SJSA1 (cell line): ENCODE results near the gene CCDC73. TPM values are rescaled to one million over a fixed set of nuclear protein-coding genes. Genes with fewer than 3 reads are reported as not detected.
"Not testable (repeated sequence)": the region's sequence is repeated elsewhere in the genome, so short reads cannot be mapped to it uniquely, and the experiment has no call there.

ENCODE experiments used
- DNase-seq, 2 experiments: peaks; one replicate each; pipeline ENCODE4 v3.0.0-alpha.2; 2015 to 2020; ENCODE audit warnings: low spot score in 2 of 2, low read depth in 1 of 2
- H3K27ac ChIP-seq: fragments of 250-450 bp; sonication (Bioruptor Pico); 2 replicates; pipeline ENCODE4 v1.5.1; 2020; ENCODE audit warnings: mild to moderate bottlenecking, moderate library complexity
- H3K27me3 ChIP-seq: fragments of 250-450 bp; sonication (Bioruptor Pico); replicated peaks from 2 replicates; pipeline ENCODE4 v1.5.1; 2020; ENCODE audit warnings: mild to moderate bottlenecking, moderate library complexity
- H3K36me3 ChIP-seq: fragments of 250-450 bp; sonication (Bioruptor Pico); 2 replicates; pipeline ENCODE4 v1.5.1; 2020; ENCODE audit warnings: mild to moderate bottlenecking
- H3K4me1 ChIP-seq: fragments of 250-450 bp; sonication (Bioruptor Pico); replicated peaks from 2 replicates; pipeline ENCODE4 v1.6.1; 2021; ENCODE audit warnings: mild to moderate bottlenecking
- H3K4me3 ChIP-seq: fragments of 250-450 bp; sonication (Bioruptor Pico); 2 replicates; pipeline ENCODE4 v1.5.1; 2020; ENCODE audit warnings: mild to moderate bottlenecking
- H3K9me3 ChIP-seq: fragments of 250-450 bp; sonication (Bioruptor Pico); replicated peaks from 2 replicates; pipeline ENCODE4 v1.5.1; 2020; ENCODE audit warnings: mild to moderate bottlenecking
- total RNA-seq: library from RNA; depleted of rRNA; stranded (reverse); fragments of >200 nt; shearing (Covaris generic); gene quantifications from 2 replicates; pipeline ENCODE4 v1.2.3, GENCODE V29; 2014

CCDC73 gene
- total RNA-seq, 1 experiment from 2014 or later: not detected

DNA sequence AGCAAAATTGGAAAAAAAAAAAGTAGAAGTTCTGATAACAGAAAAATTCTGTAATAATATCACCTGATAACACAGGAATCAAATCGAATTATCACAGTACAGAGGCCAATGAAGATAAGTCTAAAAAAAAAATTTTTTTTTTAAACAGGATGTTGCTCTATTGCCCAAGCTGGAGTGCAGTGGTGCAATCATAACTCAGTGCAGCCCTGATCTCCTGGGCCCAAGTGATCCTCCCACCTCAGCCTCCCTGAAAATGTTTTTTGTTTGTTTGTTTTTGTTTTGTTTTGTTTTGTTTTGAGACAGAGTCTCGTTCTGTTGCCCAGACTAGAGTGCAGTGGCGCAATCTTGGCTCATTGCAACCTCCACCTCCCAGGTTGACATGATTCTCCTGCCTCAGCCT is 29.2 kb upstream of the CCDC73 start:
- not testable (repeated sequence) for H3K4me3 ChIP-seq, H3K9me3 ChIP-seq, H3K36me3 ChIP-seq, H3K27ac ChIP-seq, DNase-seq, H3K4me1 ChIP-seq, H3K27me3 ChIP-seq

DNA sequence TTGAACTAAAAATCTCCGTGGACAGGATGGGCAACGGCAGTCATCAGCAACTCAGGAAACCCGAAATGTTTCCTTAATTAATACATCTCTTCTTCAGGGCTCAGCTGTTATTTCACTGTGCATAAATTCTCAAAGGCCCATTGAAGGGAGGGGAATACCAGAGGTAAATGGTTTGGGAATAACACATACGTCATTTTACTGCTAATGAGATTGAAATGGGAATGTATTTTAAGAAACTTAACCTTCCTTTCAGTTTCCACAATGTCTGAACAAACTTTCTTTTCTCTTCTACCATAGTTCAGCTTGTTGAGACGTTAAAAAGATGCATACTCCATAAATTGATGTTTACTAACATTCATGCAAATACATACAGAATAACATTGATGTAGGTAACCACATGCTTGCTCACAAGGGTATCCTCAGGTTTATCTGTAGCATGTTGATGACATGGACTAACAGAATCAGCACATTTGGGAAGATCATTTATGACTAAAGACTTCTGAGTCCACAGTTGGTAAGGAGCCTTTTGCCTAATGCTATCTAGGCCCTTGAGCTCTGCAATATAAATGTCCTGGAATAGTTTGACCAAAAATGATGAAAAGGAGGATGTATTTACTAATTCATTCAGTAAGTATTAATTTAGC is 27.6 kb upstream of the CCDC73 start:
- DNase-seq: no peak

DNA sequence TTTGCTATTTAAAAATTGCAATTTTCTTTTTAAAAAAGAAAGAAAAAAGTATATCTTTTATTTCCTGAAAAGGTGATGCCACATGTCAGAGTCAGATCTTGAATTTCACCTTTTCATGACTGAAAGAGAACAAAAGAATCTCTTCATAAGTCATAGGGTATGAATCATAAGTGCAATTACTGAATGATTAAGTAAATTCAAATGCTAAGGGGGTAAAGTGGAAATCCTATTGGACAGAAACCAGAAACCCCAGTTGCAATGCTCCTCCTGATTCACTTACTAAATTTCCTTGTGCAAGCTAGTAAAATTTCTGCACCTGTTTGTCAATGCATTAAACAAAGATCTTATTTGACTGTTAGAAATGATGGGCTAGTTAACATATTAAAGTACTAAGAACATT is 27.1 kb upstream of the CCDC73 start:
- H3K27ac ChIP-seq: no peak overlapping the region
- H3K4me1 ChIP-seq: no peaks in the 10 kb centered on the region
- peaks cover 4% of the 10 kb centered on the region for H3K27me3 ChIP-seq
- no peaks in the 10 kb centered on the region for H3K9me3 ChIP-seq
- DNase-seq: no peak
- H3K36me3 ChIP-seq: no peaks in the 10 kb centered on the region
- no peak overlapping the region for H3K4me3 ChIP-seq

More for the DNA sequence above, 27.6 kb upstream of the CCDC73 start:
- H3K36me3 ChIP-seq: no peaks in the 10 kb centered on the region
- H3K4me1 ChIP-seq: no peaks in the 10 kb centered on the region
- no peak overlapping the region for H3K4me3 ChIP-seq
- peaks cover 4% of the 10 kb centered on the region for H3K27me3 ChIP-seq
- no peaks in the 10 kb centered on the region for H3K9me3 ChIP-seq
- no peak overlapping the region for H3K27ac ChIP-seq

DNA sequence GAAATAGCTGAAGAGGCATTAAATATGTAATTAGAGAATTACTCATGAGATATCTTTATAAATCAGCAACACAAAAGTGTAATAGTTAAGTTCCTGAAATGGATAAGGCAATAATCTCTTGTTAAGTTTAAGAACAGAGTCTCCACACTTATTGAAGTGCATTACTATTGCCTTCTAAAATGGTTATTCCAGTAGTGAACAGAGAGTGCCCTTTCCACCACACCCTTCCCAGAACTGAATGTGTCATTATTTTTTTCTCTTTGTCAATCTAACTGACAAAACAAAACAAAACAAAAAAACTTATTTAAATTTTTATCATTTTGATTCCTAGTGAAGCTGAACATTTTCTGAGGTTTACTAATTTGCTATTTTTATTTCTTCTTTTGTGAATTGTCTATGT is 26.0 kb upstream of the CCDC73 start:
- no peak for DNase-seq
- no peak overlapping the region for H3K4me3 ChIP-seq

DNA sequence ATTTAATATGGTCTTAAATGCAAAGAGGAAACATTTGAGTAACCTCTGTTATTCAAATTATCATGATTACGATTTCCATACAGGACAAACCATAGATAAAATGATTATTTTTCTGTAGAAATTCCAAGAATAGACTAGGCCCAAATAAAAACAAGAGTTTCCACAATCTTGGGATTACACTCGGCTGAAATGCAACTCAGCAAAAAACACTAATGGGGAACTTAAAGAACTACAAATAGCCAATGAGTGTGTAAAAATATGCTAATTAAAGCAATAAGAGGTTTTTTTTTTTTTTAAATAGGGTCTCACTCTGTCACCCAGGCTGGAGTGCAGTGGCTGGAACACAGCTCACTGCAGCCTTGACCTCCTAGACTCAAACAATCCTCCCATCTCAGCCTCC is 24.7 kb upstream of the CCDC73 start:
- Histone ChIP-seq H3K27ac (no peak overlapping the region), H3K9me3 (no peaks in the 10 kb centered on the region), H3K4me3 (no peak overlapping the region), H3K27me3 (no peaks in the 10 kb centered on the region; the same call in 1 of the 2 replicates), H3K4me1 (no peaks in the 10 kb centered on the region), H3K36me3 (no peaks in the 10 kb centered on the region)
- DNase-seq: no peak

More for the DNA sequence above, 26.0 kb upstream of the CCDC73 start:
- Histone ChIP-seq H3K27ac (no peak overlapping the region), H3K9me3 (no peaks in the 10 kb centered on the region), H3K36me3 (no peaks in the 10 kb centered on the region), H3K27me3 (no peaks in the 10 kb centered on the region; the same call in 1 of the 2 replicates), H3K4me1 (no peaks in the 10 kb centered on the region)

DNA sequence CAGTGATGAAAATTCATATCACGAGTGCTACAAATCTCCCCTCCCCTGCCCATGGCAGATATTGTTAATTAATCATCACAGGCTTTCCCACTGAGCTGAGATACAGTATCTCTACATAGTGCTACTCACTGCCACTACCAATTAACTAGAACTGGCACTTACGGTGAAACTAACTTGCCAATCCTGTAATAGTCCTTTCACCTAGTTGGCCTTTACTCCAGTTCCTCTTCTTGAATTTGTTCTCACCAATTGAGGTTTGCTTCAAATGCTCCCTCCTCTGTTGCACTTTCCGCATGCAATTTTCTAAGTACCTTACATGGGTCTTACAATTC is 23.4 kb upstream of the CCDC73 start:
- Histone ChIP-seq H3K4me3 (no peak overlapping the region), H3K36me3 (no peaks in the 10 kb centered on the region), H3K4me1 (no peaks in the 10 kb centered on the region), H3K9me3 (no peaks in the 10 kb centered on the region), H3K27ac (no peak overlapping the region), H3K27me3 (peaks cover 4% of the 10 kb centered on the region)
- DNase-seq: no peak

DNA sequence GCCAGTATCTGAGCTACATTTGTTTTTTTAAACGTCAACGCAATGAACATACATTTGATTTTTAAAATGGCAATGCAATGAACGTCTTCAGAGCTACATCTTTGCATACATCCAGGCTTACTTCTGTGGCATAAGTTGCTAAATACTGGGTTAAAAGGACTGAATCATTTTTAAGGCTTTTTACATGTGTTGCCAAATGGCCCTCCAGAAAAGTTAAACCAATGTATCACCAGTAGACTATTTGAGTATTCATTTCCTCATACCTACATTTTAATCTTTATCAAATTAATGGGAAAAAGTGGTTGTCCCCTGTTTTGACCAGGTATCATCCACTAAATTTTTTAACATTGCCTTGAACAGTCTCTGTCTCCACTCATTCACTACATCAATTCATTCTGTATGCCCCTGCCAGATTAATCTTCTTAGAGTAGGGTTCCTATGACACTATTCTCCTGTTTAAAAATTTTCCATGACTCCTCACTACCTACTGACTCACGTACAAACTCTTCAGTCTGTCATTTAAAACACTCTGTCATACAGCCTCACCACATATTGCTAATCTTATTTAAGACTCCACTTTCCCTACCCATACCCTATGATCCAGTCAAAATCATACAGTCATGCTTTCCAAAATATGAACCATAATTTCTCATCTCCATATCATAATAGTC is 22.9 kb upstream of the CCDC73 start:
- Histone ChIP-seq H3K27ac (no peak overlapping the region), H3K27me3 (peaks cover 4% of the 10 kb centered on the region), H3K9me3 (no peaks in the 10 kb centered on the region), H3K36me3 (no peaks in the 10 kb centered on the region), H3K4me1 (no peaks in the 10 kb centered on the region), H3K4me3 (no peak overlapping the region)
- DNase-seq: no peak

DNA sequence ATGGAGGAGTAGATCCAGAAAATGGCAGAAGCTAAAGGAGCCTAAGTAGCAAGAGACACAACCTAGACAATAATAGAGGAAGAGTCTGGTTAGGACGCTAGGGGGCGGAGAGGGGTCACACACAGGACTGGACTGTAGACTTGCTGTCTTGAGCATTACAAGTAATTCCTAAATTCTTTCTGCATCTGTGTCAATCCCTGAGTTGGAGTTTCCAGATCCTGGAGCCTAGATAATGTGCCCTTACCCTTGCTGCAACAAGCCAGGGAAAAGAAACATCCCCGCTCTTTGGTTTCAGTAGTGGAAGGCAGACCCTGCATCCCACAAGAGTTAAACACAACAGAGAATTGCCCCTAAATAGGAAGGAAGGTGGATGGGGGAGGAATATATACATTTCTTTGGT is 14.9 kb upstream of the CCDC73 start:
- DNase-seq: peak; percentile 35 to 57
- Histone ChIP-seq H3K27me3 (peaks cover 4% of the 10 kb centered on the region; the same call in 1 of the 2 replicates), H3K27ac (no peak overlapping the region), H3K9me3 (no peaks in the 10 kb centered on the region), H3K4me3 (no peak overlapping the region), H3K36me3 (no peaks in the 10 kb centered on the region), H3K4me1 (no peaks in the 10 kb centered on the region)

DNA sequence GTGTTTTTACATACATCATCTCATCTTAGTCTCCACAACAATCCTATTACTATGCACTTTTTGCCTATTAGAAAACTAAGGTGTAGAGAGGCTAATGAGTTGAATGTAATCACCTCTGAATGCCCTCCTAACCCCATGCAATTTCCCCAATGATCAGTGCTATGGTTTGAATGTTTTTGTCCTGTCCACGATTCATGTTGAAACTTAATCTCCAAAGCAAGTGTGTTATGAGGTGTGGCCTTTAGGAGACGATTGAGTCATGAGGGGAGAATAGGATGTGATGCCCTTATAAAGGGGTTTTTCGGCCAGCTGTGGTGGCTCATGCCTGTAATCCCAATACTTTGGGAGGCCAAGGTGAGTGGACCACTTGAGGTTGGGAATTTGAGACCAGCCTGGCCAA is 2.0 kb upstream of the CCDC73 start:
- Histone ChIP-seq H3K27ac (no peak overlapping the region), H3K4me1 (no peaks in the 10 kb centered on the region), H3K36me3 (no peaks in the 10 kb centered on the region), H3K4me3 (no peak overlapping the region), H3K9me3 (no peaks in the 10 kb centered on the region), H3K27me3 (peaks cover 12% of the 10 kb centered on the region; the same call in 1 of the 2 replicates)
- no peak for DNase-seq

DNA sequence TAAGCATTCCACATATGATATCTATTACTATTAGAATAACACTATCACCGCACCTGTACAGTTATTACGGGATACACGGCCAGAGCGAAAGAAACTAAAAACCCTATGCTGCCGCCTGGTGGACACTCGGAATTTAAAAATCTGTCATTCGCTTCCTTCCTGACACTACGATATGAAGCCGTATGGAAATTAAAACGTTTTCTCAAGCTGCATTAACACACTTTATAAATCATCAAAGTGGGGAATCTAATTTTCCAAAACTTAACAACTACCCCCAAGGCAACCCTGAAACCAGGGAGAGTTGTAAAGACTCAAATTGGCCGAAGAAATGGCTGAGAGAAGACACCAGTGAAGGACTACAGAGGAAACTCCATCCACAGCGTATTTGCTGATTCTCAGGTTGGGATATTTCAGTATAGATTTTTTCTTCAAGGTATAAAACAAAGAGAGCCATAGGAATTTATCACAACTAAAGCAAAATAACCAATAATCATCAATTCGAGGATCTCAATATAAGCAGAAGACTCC is 1.4 kb downstream of the CCDC73 start:
- Histone ChIP-seq H3K4me3 (no peak overlapping the region), H3K4me1 (no peaks in the 10 kb centered on the region), H3K9me3 (no peaks in the 10 kb centered on the region), H3K36me3 (no peaks in the 10 kb centered on the region), H3K27ac (no peak overlapping the region), H3K27me3 (peaks cover 13% of the 10 kb centered on the region)
- peak in 1 of 2 experiments; percentile 30 for DNase-seq

DNA sequence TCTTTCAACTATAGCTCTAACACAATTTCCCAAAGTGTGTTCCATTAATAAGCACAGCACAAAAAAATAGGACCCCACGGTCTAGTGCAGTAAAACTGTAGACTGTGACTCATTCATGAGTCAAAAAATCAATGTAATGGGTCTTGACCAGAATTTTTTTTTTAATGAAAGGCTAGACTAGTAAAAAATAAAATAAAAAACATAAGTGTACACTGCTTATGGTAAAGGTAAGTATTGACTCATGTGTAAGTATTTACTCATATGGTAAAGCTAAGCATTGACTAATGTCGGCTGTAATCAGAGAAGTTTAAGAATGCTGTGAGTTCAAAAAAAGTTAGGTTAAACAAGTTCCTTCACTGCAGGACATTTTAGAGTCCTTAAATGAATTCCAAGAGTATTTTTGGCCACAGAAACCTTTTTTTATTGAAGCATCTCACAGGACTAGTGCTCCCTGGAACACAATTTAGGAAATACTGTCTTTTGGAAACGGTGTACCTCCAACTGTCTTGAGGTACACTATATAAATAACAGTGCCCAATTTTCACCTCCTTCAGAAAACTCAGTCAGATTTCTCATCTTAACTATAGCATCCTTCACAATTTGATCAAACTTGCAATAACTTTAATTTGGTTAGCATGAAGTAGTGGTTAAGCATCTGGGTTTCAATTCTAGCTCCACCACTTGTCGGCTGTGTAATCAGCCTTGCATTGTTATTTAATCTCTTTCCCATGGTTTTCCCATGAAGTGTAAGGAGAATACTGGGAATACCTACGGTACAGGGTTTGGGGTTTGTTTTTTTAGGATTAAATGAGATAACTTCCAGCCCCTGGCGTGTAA is 2.1 kb downstream of the CCDC73 start:
- Histone ChIP-seq H3K4me3 (no peak overlapping the region), H3K36me3 (no peaks in the 10 kb centered on the region), H3K4me1 (no peaks in the 10 kb centered on the region), H3K27me3 (peaks cover 15% of the 10 kb centered on the region), H3K9me3 (no peaks in the 10 kb centered on the region), H3K27ac (no peak overlapping the region)
- no peak for DNase-seq

DNA sequence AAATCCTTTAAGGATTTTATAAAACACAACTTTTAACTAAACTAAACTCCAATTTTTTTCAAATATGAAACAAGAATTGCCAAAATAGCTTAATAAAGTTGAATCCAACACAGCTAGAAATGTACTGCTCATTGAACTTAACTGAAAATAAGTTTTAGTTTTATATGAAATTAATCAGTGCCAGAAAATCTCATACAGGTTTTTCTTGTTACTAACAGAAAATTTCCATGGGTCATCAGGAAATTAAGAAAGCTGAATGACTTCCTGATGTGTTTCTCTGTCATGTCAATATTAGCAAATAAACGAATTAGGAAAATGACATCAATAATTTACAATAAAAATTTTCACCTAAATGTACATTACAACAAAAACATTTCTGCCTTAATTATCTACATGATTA is 3.5 kb downstream of the CCDC73 start:
- no peaks in the 10 kb centered on the region for H3K36me3 ChIP-seq
- no peak for DNase-seq
- H3K9me3 ChIP-seq: no peaks in the 10 kb centered on the region
- H3K27me3 ChIP-seq: peaks cover 14% of the 10 kb centered on the region
- H3K27ac ChIP-seq: no peak overlapping the region
- no peak overlapping the region for H3K4me3 ChIP-seq
- no peaks in the 10 kb centered on the region for H3K4me1 ChIP-seq

DNA sequence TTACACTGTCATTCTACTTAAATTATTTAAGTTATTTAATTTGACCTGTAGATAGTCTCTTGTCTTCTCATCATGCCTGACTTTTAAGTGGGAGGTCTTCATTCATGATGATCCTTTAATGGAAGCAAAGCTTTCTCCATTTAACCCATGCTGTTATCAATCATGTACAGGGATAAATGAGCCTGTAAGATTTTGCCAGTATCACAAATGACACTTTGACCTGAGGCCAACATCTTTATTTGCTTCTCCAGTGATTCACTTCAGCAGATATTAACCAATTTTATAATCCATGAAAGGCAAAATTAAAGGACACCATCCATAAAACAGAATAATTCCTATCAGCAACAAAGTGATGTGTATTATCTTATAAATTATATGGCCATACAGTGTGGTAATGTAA is 7.7 kb downstream of the CCDC73 start:
- Histone ChIP-seq H3K4me1 (no peaks in the 10 kb centered on the region), H3K27ac (no peak overlapping the region), H3K9me3 (no peaks in the 10 kb centered on the region), H3K36me3 (no peaks in the 10 kb centered on the region), H3K4me3 (no peak overlapping the region), H3K27me3 (peaks cover 14% of the 10 kb centered on the region)
- DNase-seq: no peak

DNA sequence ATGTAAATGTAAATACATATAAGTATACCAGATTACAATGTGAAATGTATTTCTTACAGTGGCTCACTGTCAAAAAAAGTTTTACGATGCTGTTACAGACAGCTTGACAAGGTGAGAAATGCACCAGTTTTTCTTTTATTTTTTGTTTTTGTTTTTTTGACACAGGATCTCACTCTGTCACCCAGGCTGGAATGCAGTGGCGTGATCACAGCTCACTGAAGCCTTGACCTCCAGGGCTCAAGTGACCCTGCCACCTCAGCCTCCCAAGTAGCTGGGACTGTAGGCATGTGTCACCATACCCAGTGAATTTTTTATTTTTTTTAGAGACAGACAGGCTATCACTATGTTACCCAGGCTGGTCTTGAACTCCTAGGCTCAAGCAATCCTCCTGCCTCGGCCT is 9.2 kb downstream of the CCDC73 start:
- Histone ChIP-seq H3K36me3 (no peaks in the 10 kb centered on the region), H3K4me1 (no peaks in the 10 kb centered on the region), H3K27ac (no peak overlapping the region), H3K9me3 (no peaks in the 10 kb centered on the region), H3K4me3 (no peak overlapping the region), H3K27me3 (peaks cover 8% of the 10 kb centered on the region)
- DNase-seq: no peak
